ENCODE measurements around the gene BCL7B.

DNA sequence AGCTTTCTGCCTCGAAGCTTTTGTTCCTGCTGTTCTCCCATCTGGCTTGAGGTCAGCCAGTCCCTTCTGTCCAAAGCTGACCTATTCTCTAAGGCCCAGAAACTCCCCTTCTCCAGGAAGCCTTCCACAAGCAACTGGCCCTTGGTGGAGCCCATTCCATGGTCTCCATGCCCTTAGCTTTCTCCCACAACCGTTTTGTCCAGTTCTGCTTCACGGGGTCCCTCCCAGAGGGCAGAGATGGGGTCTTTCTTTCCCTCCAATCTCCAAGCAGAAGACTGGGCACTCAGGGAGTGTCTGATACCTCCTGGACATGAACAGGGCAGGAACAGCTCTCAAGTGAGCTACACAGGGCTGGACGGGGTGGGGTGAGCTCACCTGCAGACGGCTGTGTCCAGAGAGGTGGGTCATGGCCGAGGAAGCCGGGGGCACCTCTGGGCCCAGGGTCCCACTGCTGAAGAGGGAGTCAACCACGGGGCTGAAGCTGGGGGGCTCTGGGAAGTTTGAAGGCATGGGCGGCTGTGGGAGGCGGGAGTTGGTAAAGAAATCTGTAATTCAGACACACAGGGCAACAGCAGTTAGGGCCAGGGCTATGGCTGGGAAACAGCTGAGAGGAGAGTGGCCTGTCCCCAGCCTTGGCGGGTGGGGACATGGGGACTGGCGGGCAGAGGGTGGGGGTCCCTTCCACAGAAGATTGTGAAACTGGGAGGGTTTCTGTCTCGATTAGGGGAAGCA lies 41.8 kb upstream of the BCL7B start:
- TF ChIP-seq POLR2AphosphoS5 (IDR thresholded peaks at IDR 0.05), result no peak
- no peak for TF ChIP-seq POLR2A (IDR thresholded peaks at IDR 0.05)
- no peak for TF ChIP-seq EP300 (IDR thresholded peaks at IDR 0.05)
- TF ChIP-seq, protein P1, sequence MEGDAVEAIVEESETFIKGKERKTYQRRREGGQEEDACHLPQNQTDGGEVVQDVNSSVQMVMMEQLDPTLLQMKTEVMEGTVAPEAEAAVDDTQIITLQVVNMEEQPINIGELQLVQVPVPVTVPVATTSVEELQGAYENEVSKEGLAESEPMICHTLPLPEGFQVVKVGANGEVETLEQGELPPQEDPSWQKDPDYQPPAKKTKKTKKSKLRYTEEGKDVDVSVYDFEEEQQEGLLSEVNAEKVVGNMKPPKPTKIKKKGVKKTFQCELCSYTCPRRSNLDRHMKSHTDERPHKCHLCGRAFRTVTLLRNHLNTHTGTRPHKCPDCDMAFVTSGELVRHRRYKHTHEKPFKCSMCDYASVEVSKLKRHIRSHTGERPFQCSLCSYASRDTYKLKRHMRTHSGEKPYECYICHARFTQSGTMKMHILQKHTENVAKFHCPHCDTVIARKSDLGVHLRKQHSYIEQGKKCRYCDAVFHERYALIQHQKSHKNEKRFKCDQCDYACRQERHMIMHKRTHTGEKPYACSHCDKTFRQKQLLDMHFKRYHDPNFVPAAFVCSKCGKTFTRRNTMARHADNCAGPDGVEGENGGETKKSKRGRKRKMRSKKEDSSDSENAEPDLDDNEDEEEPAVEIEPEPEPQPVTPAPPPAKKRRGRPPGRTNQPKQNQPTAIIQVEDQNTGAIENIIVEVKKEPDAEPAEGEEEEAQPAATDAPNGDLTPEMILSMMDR (IDR thresholded peaks at IDR 0.05), result no peak

All from gastroesophageal sphincter (tissue), 3 donors.